Measurements from ENCODE around the gene CTXN1.

Gene CTXN1

GRCh38 chr19:7883796-7884570 lies 42.0 kb downstream of the CTXN1 start:
- TF ChIP-seq CTCF (IDR thresholded peaks at IDR 0.05; ENCODE audit: insufficient read depth, low read depth, low read length, missing control alignments) = no peak
- peak; percentile 38 for DNase-seq (ENCODE audit: low read depth)

GRCh38 chr19:7883105-7883504 lies 42.8 kb downstream of the CTXN1 start:
- no peak for TF ChIP-seq CTCF (IDR thresholded peaks at IDR 0.05; ENCODE audit: insufficient read depth, low read depth, low read length, missing control alignments)
- no peak overlapping the region for H3K4me3 ChIP-seq (ENCODE audit: low read length)
- no peak for DNase-seq (ENCODE audit: low read depth)

More at GRCh38 chr19:7883796-7884570, 42.0 kb downstream of the CTXN1 start:
- H3K4me3 ChIP-seq (ENCODE audit: low read length) = no peak overlapping the region

GRCh38 chr19:7881910-7882309 lies 44.0 kb downstream of the CTXN1 start:
- DNase-seq (ENCODE audit: low read depth) = no peak
- H3K4me3 ChIP-seq (ENCODE audit: low read length) = no peak overlapping the region
- no peak for TF ChIP-seq CTCF (IDR thresholded peaks at IDR 0.05; ENCODE audit: insufficient read depth, low read depth, low read length, missing control alignments)

GRCh38 chr19:7879836-7880235 lies 46.1 kb downstream of the CTXN1 start:
- DNase-seq (ENCODE audit: low read depth) = no peak
- no peak for TF ChIP-seq CTCF (IDR thresholded peaks at IDR 0.05; ENCODE audit: insufficient read depth, low read depth, low read length, missing control alignments)
- no peak overlapping the region for H3K4me3 ChIP-seq (ENCODE audit: low read length)

GRCh38 chr19:7879111-7879807 lies 46.7 kb downstream of the CTXN1 start:
- H3K4me3 ChIP-seq (ENCODE audit: low read length) = no peak overlapping the region
- DNase-seq (ENCODE audit: low read depth) = no peak
- no peak for TF ChIP-seq CTCF (IDR thresholded peaks at IDR 0.05; ENCODE audit: insufficient read depth, low read depth, low read length, missing control alignments)

GRCh38 chr19:7877249-7877836 lies 48.6 kb downstream of the CTXN1 start:
- TF ChIP-seq CTCF (IDR thresholded peaks at IDR 0.05; ENCODE audit: insufficient read depth, low read depth, low read length, missing control alignments) = no peak
- no peak overlapping the region for H3K4me3 ChIP-seq (ENCODE audit: low read length)
- no peak for DNase-seq (ENCODE audit: low read depth)

Measured in epithelial cell of esophagus (primary cell).